ENCODE results near the gene R3HDM1. TPM values are rescaled to one million over a fixed set of nuclear protein-coding genes. Genes with fewer than 3 reads are reported as not detected.

Gene R3HDM1
- total and polyA plus RNA-seq, 2 donors (not counting 1 experiment from before 2014, with no cell fraction given): 12.4 to 33.1 TPM

- Histone ChIP-seq H3K9me3 (ENCODE audit: control insufficient read depth, insufficient read depth, low read depth, low read length) (no peaks in the 10 kb centered on the region), H3K36me3 (ENCODE audit: control insufficient read depth, insufficient read depth, low read length) (no peaks in the 10 kb centered on the region), H3K4me2 (ENCODE audit: extremely low read depth, insufficient read depth, low read length) (no peak overlapping the region), H3K4me3 (replicated peaks in 1 of 4; ENCODE audit: control extremely low read depth in 1 of 4, insufficient read depth in 1 of 4, low read depth in 3 of 4, low read length in 4 of 4) (no peak overlapping the region), H3K27me3 (ENCODE audit: control insufficient read depth, insufficient read depth, low read length) (no peaks in the 10 kb centered on the region), H2AFZ (ENCODE audit: low read length) (no peak overlapping the region), H3K4me1 (ENCODE audit: control insufficient read depth, extremely low read depth, insufficient read depth, low read length) (no peaks in the 10 kb centered on the region), H4K20me1 (ENCODE audit: control insufficient read depth, extremely low read depth, insufficient read depth, low read length) (no peaks in the 10 kb centered on the region), H3K9ac (ENCODE audit: insufficient read depth, low read length) (no peak overlapping the region), H3K79me2 (ENCODE audit: control insufficient read depth, insufficient read depth, low read length) (no peaks in the 10 kb centered on the region), H3K27ac (ENCODE audit: insufficient read depth, low read length) (no peak overlapping the region)
- TF ChIP-seq CTCF (conservative IDR thresholded peaks at IDR 0.05 in 1 of 2, IDR thresholded peaks at IDR 0.05 in 1 of 2; ENCODE audit: low read depth in 1 of 2, low read length in 2 of 2) (no peak), EZH2 (IDR thresholded peaks at IDR 0.05; ENCODE audit: low read length, missing control alignments) (no peak)
- no peak for DNase-seq (ENCODE audit: low read depth in 2 of 2)
Measured at GRCh38 chr2:135630488-135630887, 99.2 kb downstream of the R3HDM1 start.

DNA sequence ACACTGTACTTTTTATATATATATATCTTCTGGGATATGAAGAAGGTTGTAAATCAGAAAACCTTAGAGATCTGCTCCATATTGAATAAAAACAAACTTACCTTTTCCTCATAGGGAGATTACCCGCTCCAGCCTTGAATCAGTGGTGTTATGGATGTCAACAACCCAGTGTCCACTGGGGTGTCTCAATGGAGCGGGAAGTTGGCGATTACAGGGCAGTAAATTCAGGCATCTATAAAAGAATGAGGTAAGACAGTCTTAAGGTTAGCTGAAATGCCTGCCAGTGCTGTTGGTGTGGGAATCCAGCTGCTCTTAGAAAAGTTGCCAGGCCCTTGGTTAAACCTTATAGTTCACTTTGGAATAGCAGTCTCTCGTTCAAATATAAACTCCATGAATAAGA, 102.3 kb downstream of the R3HDM1 start:
- Histone ChIP-seq H3K4me1 (ENCODE audit: control insufficient read depth, extremely low read depth, insufficient read depth, low read length) (no peaks in the 10 kb centered on the region), H3K27ac (ENCODE audit: insufficient read depth, low read length) (no peak overlapping the region), H4K20me1 (ENCODE audit: control insufficient read depth, extremely low read depth, insufficient read depth, low read length) (no peaks in the 10 kb centered on the region), H3K79me2 (ENCODE audit: control insufficient read depth, insufficient read depth, low read length) (no peaks in the 10 kb centered on the region), H2AFZ (ENCODE audit: low read length) (no peak overlapping the region), H3K9ac (ENCODE audit: insufficient read depth, low read length) (no peak overlapping the region), H3K9me3 (ENCODE audit: control insufficient read depth, insufficient read depth, low read depth, low read length) (no peaks in the 10 kb centered on the region), H3K36me3 (ENCODE audit: control insufficient read depth, insufficient read depth, low read length) (peaks cover 3% of the 10 kb centered on the region), H3K27me3 (ENCODE audit: control insufficient read depth, insufficient read depth, low read length) (no peaks in the 10 kb centered on the region), H3K4me3 (replicated peaks in 1 of 4; ENCODE audit: control extremely low read depth in 1 of 4, insufficient read depth in 1 of 4, low read depth in 3 of 4, low read length in 4 of 4) (no peak overlapping the region), H3K4me2 (ENCODE audit: extremely low read depth, insufficient read depth, low read length) (no peak overlapping the region)
- TF ChIP-seq EZH2 (IDR thresholded peaks at IDR 0.05; ENCODE audit: low read length, missing control alignments) (no peak), CTCF (conservative IDR thresholded peaks at IDR 0.05 in 1 of 2, IDR thresholded peaks at IDR 0.05 in 1 of 2; ENCODE audit: low read depth in 1 of 2, low read length in 2 of 2) (no peak)
- DNase-seq (ENCODE audit: low read depth in 2 of 2): no peak

GRCh38 chr2:135635212-135635835, 104.0 kb downstream of the R3HDM1 start:
- Histone ChIP-seq H3K9ac (ENCODE audit: insufficient read depth, low read length) (no peak overlapping the region), H3K4me1 (ENCODE audit: control insufficient read depth, extremely low read depth, insufficient read depth, low read length) (no peaks in the 10 kb centered on the region), H4K20me1 (ENCODE audit: control insufficient read depth, extremely low read depth, insufficient read depth, low read length) (no peaks in the 10 kb centered on the region), H3K9me3 (ENCODE audit: control insufficient read depth, insufficient read depth, low read depth, low read length) (no peaks in the 10 kb centered on the region), H3K27me3 (ENCODE audit: control insufficient read depth, insufficient read depth, low read length) (no peaks in the 10 kb centered on the region), H3K36me3 (ENCODE audit: control insufficient read depth, insufficient read depth, low read length) (peaks cover 5% of the 10 kb centered on the region), H3K79me2 (ENCODE audit: control insufficient read depth, insufficient read depth, low read length) (no peaks in the 10 kb centered on the region), H3K27ac (ENCODE audit: insufficient read depth, low read length) (no peak overlapping the region), H2AFZ (ENCODE audit: low read length) (no peak overlapping the region), H3K4me2 (ENCODE audit: extremely low read depth, insufficient read depth, low read length) (no peak overlapping the region), H3K4me3 (replicated peaks in 1 of 4; ENCODE audit: control extremely low read depth in 1 of 4, insufficient read depth in 1 of 4, low read depth in 3 of 4, low read length in 4 of 4) (no peak overlapping the region)
- TF ChIP-seq EZH2 (IDR thresholded peaks at IDR 0.05; ENCODE audit: low read length, missing control alignments) (no peak), CTCF (conservative IDR thresholded peaks at IDR 0.05 in 1 of 2, IDR thresholded peaks at IDR 0.05 in 1 of 2; ENCODE audit: low read depth in 1 of 2, low read length in 2 of 2) (no peak)
- no peak for DNase-seq (ENCODE audit: low read depth in 2 of 2)
